ENCODE results near the gene GTF3A. TPM values are rescaled to one million over a fixed set of nuclear protein-coding genes. Genes with fewer than 3 reads are reported as not detected.
A peak's percentile ranks its signal among the peaks of the same experiment; 100 is the strongest.

GTF3A gene
- total RNA-seq, 4 donors from 2014 or later: 64.5 to 201 (median 123) TPM

GRCh38 chr13:27409013-27409412 is 15.4 kb upstream of the GTF3A start:
- no peaks in the 10 kb centered on the region for H3K36me3 ChIP-seq
- H3K4me3 ChIP-seq: no peak overlapping the region
- H3K27ac ChIP-seq: no peak overlapping the region
- H3K9me3 ChIP-seq: no peaks in the 10 kb centered on the region
- WGBS, 2 donors: 87 to 90% methylated on average over 2 of the region's 2 CpGs
- H3K4me1 ChIP-seq: peaks cover 0 to 5% (median 3%) of the 10 kb centered on the region in 4 donors
- TF ChIP-seq POLR2A (IDR thresholded peaks at IDR 0.05): no peak
- no peak for TF ChIP-seq CTCF (IDR thresholded peaks at IDR 0.05)
- no peak for TF ChIP-seq EP300 (IDR thresholded peaks at IDR 0.05)
- H3K27me3 ChIP-seq: no peaks in the 10 kb centered on the region
- DNase-seq (ENCODE audit: low spot score in 2 of 2): no peak

- 68 to 71% methylated on average over 3 of the region's 3 CpGs for WGBS, 2 donors
- Histone ChIP-seq H3K36me3 (no peaks in the 10 kb centered on the region), H3K9me3 (no peaks in the 10 kb centered on the region)
These were observed 13.1 kb upstream of the GTF3A start for GRCh38 chr13:27411341-27411740.

GRCh38 chr13:27415116-27415515 is 9.3 kb upstream of the GTF3A start:
- Histone ChIP-seq H3K27ac (no peak overlapping the region), H3K9me3 (no peaks in the 10 kb centered on the region), H3K4me3 (no peak overlapping the region), H3K27me3 (no peaks in the 10 kb centered on the region), H3K36me3 (no peaks in the 10 kb centered on the region), H3K4me1 (no peaks in the 10 kb centered on the region)
- TF ChIP-seq EP300 (IDR thresholded peaks at IDR 0.05) (peak in 1 of 2 donors; percentile 43), CTCF (IDR thresholded peaks at IDR 0.05) (no peak)
- no peak for DNase-seq (ENCODE audit: low spot score in 2 of 2)
- 48 to 92% methylated on average over 1 of the region's 1 CpG for WGBS, 2 donors

More at GRCh38 chr13:27411341-27411740, 13.1 kb upstream of the GTF3A start:
- DNase-seq (ENCODE audit: low spot score in 2 of 2): no peak
- TF ChIP-seq CTCF (IDR thresholded peaks at IDR 0.05) (no peak), EP300 (IDR thresholded peaks at IDR 0.05) (no peak), POLR2A (IDR thresholded peaks at IDR 0.05) (no peak)
- no peak overlapping the region for H3K27ac ChIP-seq
- no peaks in the 10 kb centered on the region for H3K4me1 ChIP-seq
- H3K27me3 ChIP-seq: no peaks in the 10 kb centered on the region
- no peak overlapping the region for H3K4me3 ChIP-seq

GRCh38 chr13:27419328-27419727 is 5.1 kb upstream of the GTF3A start:
- no peaks in the 10 kb centered on the region for H3K9me3 ChIP-seq

More at GRCh38 chr13:27419328-27419727, 5.1 kb upstream of the GTF3A start:
- Histone ChIP-seq H3K4me1 (peaks cover 0 to 5% (median 3%) of the 10 kb centered on the region in 4 donors), H3K27me3 (no peaks in the 10 kb centered on the region), H3K4me3 (no peak overlapping the region), H3K36me3 (no peaks in the 10 kb centered on the region), H3K27ac (no peak overlapping the region)
- DNase-seq (ENCODE audit: low spot score in 2 of 2): no peak
- TF ChIP-seq EP300 (IDR thresholded peaks at IDR 0.05) (no peak), CTCF (IDR thresholded peaks at IDR 0.05) (no peak), POLR2A (IDR thresholded peaks at IDR 0.05) (no peak)
- WGBS, 2 donors: 76 to 84% methylated on average over 1 of the region's 1 CpG

Measured in tibial nerve (tissue), 4 donors.